HG03196 (cell line): ENCODE results near the gene LIN28B.
"Not testable (repeated sequence)": the region's sequence is repeated elsewhere in the genome, so short reads cannot be mapped to it uniquely, and the experiment has no call there.

Source experiments
- ATAC-seq: cut with Tn5 transposase; IDR thresholded peaks from one replicate; pipeline ENCODE4 v1.9.1; 2021; ENCODE audit not compliant: unreplicated experiment

Gene LIN28B

GRCh38 chr6:105066233-105066632 lies 109.3 kb downstream of the LIN28B start:
- no peak for ATAC-seq

GRCh38 chr6:105066836-105067235 lies 109.9 kb downstream of the LIN28B start:
- ATAC-seq: no peak

GRCh38 chr6:105067329-105067728 lies 110.4 kb downstream of the LIN28B start:
- ATAC-seq: no peak

- no peak for ATAC-seq
Measured at GRCh38 chr6:105068407-105068806, 111.5 kb downstream of the LIN28B start.

GRCh38 chr6:105069821-105070445 lies 113.0 kb downstream of the LIN28B start:
- ATAC-seq: no peak

- ATAC-seq: no peak
Measured at GRCh38 chr6:105072798-105073199, 115.9 kb downstream of the LIN28B start.

- no peak for ATAC-seq
Measured at GRCh38 chr6:105075210-105075609, 118.3 kb downstream of the LIN28B start.

GRCh38 chr6:105076418-105076817 lies 119.5 kb downstream of the LIN28B start:
- ATAC-seq: not testable (repeated sequence)

GRCh38 chr6:105077596-105078385 lies 120.9 kb downstream of the LIN28B start:
- no peak for ATAC-seq

- ATAC-seq: no peak
Measured at GRCh38 chr6:105078386-105078708, 121.4 kb downstream of the LIN28B start.

GRCh38 chr6:105080279-105080678 lies 123.4 kb downstream of the LIN28B start:
- ATAC-seq: no peak

GRCh38 chr6:105081662-105082061 lies 124.8 kb downstream of the LIN28B start:
- ATAC-seq: not testable (repeated sequence)

GRCh38 chr6:105087571-105088211 lies 130.8 kb downstream of the LIN28B start:
- ATAC-seq: peak; percentile 56

GRCh38 chr6:105091140-105091829 lies 134.4 kb downstream of the LIN28B start:
- no peak for ATAC-seq

- no peak for ATAC-seq
Measured at GRCh38 chr6:105094133-105094640, 137.3 kb downstream of the LIN28B start.

- no peak for ATAC-seq
Measured at GRCh38 chr6:105095139-105095538, 138.2 kb downstream of the LIN28B start.

GRCh38 chr6:105097288-105097687 lies 140.4 kb downstream of the LIN28B start:
- no peak for ATAC-seq

- ATAC-seq: no peak
Measured at GRCh38 chr6:105099371-105099770, 142.5 kb downstream of the LIN28B start.

GRCh38 chr6:105102186-105102585 lies 145.3 kb downstream of the LIN28B start:
- no peak for ATAC-seq

GRCh38 chr6:105105094-105105493 lies 148.2 kb downstream of the LIN28B start:
- no peak for ATAC-seq

GRCh38 chr6:105106260-105106659 lies 149.4 kb downstream of the LIN28B start:
- ATAC-seq: no peak
